HepG2 (cell line): Measurements from ENCODE around the gene JPH2. TPM values are rescaled to one million over a fixed set of nuclear protein-coding genes. Genes with fewer than 3 reads are reported as not detected.
A peak's percentile ranks its signal among the peaks of the same experiment; 100 is the strongest.

Experiments
- ATAC-seq: fragments of 200-7000 bp; cut with Tn5 transposase; 3 replicates; pipeline ENCODE4 v1.9.1; 2020; ENCODE audit warnings: mild to moderate bottlenecking, moderate library complexity
- BruUV-seq: library from RNA; stranded (reverse); fragments of 400-500 nt; replicated peaks from 2 replicates; lab custom pipeline; 2021; lab: Mats Ljungman, UMichigan
- CTCF ChIA-PET: fragments of 300-600 bp; formaldehyde crosslinking; extraction: SDS; loops from one replicate; lab custom pipeline; 2021; ENCODE audit warnings: low total read pairs, inconsistent platforms, low intra/inter-chr PET ratio; lab: Yijun Ruan, JAX
- POLR2A ChIA-PET: fragments of 350-600 bp; sonication (Branson Sonifier 250); formaldehyde crosslinking; loops from one replicate; lab custom pipeline; 2020; ENCODE audit warnings: antibody characterized with exemption, inconsistent platforms; lab: Yijun Ruan, JAX
- DNase-seq: peaks from one replicate; pipeline ENCODE4 v3.0.0-alpha.2; 2015; ENCODE audit warnings: low spot score
- FAIRE-seq: peaks from 3 replicates; lab custom pipeline; 2011; peaks lifted over from hg19 to GRCh38; lab: Jason Lieb, UNC
- H2AFZ ChIP-seq: one replicate; pipeline ENCODE4 v1.6.1; 2011; ENCODE audit warnings: low read length, inconsistent platforms
- H3K27ac ChIP-seq: fragments of 300-600 bp; 3 replicates; pipeline ENCODE4 v1.8.0; 2011; ENCODE audit warnings: mixed run types, mild to moderate bottlenecking, mixed read lengths, low read length, inconsistent platforms; ENCODE audit not compliant: insufficient read depth; ENCODE audit errors: extremely low read length
- H3K27me3 ChIP-seq, 2 experiments: fragments of 200-600 bp in 1 of 2; 2 replicates in 1 of 2; 3 replicates in 1 of 2; pipeline versions ENCODE4 v1.6.0 to v1.8.0; 2011; ENCODE audit warnings: low read length in 2 of 2, mild to moderate bottlenecking in 2 of 2, moderate library complexity in 2 of 2, inconsistent platforms in 1 of 2; ENCODE audit not compliant: insufficient read depth in 2 of 2, control insufficient read depth in 1 of 2
- H3K36me3 ChIP-seq, 2 experiments: fragments of 200-600 bp in 1 of 2; replicated peaks in 1 of 2; 2 replicates in 1 of 2; 3 replicates in 1 of 2; pipeline versions ENCODE4 v1.5.1 to v1.8.0; 2011; ENCODE audit warnings: low read length in 2 of 2, inconsistent platforms in 1 of 2; ENCODE audit not compliant: insufficient read depth in 2 of 2, control insufficient read depth in 1 of 2
- H3K4me1 ChIP-seq: 2 replicates; pipeline ENCODE4 v1.5.1; 2012; ENCODE audit warnings: low read length, inconsistent platforms; ENCODE audit not compliant: insufficient read depth
- H3K4me2 ChIP-seq: 2 replicates; pipeline ENCODE4 v1.6.0; 2011; ENCODE audit warnings: low read depth, low read length, inconsistent platforms
- H3K4me3 ChIP-seq, 3 experiments: fragments of 200-600 bp in 1 of 3; sonication (generic), shearing (Covaris generic) in 1 of 3; replicated peaks in 1 of 3; 2 replicates each; pipeline ENCODE4 v1.5.1; 2011 to 2016; ENCODE audit warnings: low read length in 3 of 3, inconsistent platforms in 2 of 3, low read depth in 2 of 3, mild to moderate bottlenecking in 2 of 3, control low read depth in 1 of 3, mixed read lengths in 1 of 3; ENCODE audit not compliant: insufficient read depth in 1 of 3
- H3K79me2 ChIP-seq: one replicate; pipeline ENCODE4 v1.6.1; 2011; ENCODE audit warnings: low read length, inconsistent platforms; ENCODE audit not compliant: insufficient read depth
- H3K9ac ChIP-seq: 2 replicates; pipeline ENCODE4 v1.6.0; 2011; ENCODE audit warnings: mild to moderate bottlenecking, low read depth, low read length, inconsistent platforms; ENCODE audit not compliant: insufficient read depth
- H3K9me3 ChIP-seq: 2 replicates; pipeline ENCODE4 v1.5.1; 2012; ENCODE audit warnings: mild to moderate bottlenecking, low read length
- H4K20me1 ChIP-seq: 2 replicates; pipeline ENCODE4 v1.6.0; 2011; ENCODE audit warnings: inconsistent platforms, mild to moderate bottlenecking, low read length, moderate library complexity; ENCODE audit not compliant: insufficient read depth
- ARID2 ChIP-seq: sonication (generic); formaldehyde crosslinking; IDR thresholded peaks from 2 replicates; pipeline ENCODE4 v1.8.1; 2022; ENCODE audit warnings: mild to moderate bottlenecking, missing genetic modification reagents, borderline replicate concordance
- ASH2L ChIP-seq: fragments of 300-600, 200-600 bp; sonication (generic); IDR thresholded peaks from 2 replicates; pipeline ENCODE4 v1.7.0; 2017; ENCODE audit warnings: low read depth, mild to moderate bottlenecking, moderate library complexity, mixed read lengths, low read length; ENCODE audit not compliant: insufficient read length
- CAMTA2 ChIP-seq: sonication (generic); formaldehyde crosslinking; IDR thresholded peaks from 2 replicates; pipeline ENCODE4 v1.4.0; 2020; ENCODE audit warnings: mild to moderate bottlenecking, missing genetic modification reagents, borderline replicate concordance
- GABPB1 ChIP-seq: IDR thresholded peaks from 2 replicates; pipeline ENCODE4 v1.6.1; 2016; ENCODE audit warnings: mild to moderate bottlenecking, missing genetic modification reagents, moderate library complexity, missing compliant biosample characterization
- TCF12 ChIP-seq, 2 experiments: fragments of 450-650 bp in 1 of 2; sonication (generic) in 1 of 2; formaldehyde crosslinking in 1 of 2; IDR thresholded peaks; 2 replicates each; pipeline versions ENCODE4 v1.6.1 to v1.8.0; 2017 to 2022; ENCODE audit warnings: antibody characterized with exemption in 1 of 2, mild to moderate bottlenecking in 1 of 2, missing genetic modification reagents in 1 of 2, moderate library complexity in 1 of 2
- ZFP1 ChIP-seq: IDR thresholded peaks from 2 replicates; pipeline ENCODE4 v1.6.1; 2016
- ZNF17 ChIP-seq: sonication (generic); formaldehyde crosslinking; IDR thresholded peaks from 2 replicates; pipeline ENCODE4 v1.5.0; 2020; ENCODE audit warnings: mild to moderate bottlenecking, missing genetic modification reagents
- ZNF263 ChIP-seq: sonication (generic); formaldehyde crosslinking; IDR thresholded peaks from 2 replicates; pipeline ENCODE4 v1.4.0; 2020; ENCODE audit warnings: missing genetic modification reagents
- ZNF34 ChIP-seq: sonication (generic); formaldehyde crosslinking; IDR thresholded peaks from 2 replicates; pipeline ENCODE4 v1.4.0; 2020; ENCODE audit warnings: mild to moderate bottlenecking, missing genetic modification reagents, borderline replicate concordance
- ZNF570 ChIP-seq: sonication (generic); formaldehyde crosslinking; IDR thresholded peaks from 2 replicates; pipeline ENCODE4 v1.4.0; 2020; ENCODE audit warnings: mild to moderate bottlenecking, missing genetic modification reagents, borderline replicate concordance
- ZNF777 ChIP-seq: sonication (generic); formaldehyde crosslinking; IDR thresholded peaks from 2 replicates; pipeline ENCODE4 v1.4.0; 2020; ENCODE audit warnings: missing genetic modification reagents
- ZSCAN22 ChIP-seq: sonication (generic); formaldehyde crosslinking; IDR thresholded peaks from 2 replicates; pipeline ENCODE4 v1.4.0; 2020; ENCODE audit warnings: mild to moderate bottlenecking, missing genetic modification reagents
- ZSCAN9 ChIP-seq: IDR thresholded peaks from 2 replicates; pipeline ENCODE4 v1.6.1; 2016; ENCODE audit warnings: borderline replicate concordance
- WGBS: methylation state at CpG from one replicate; pipeline ENCODE4 v1.1.6; 2017; ENCODE audit warnings: low lambda C conversion rate; 5-methylcytosine and 5-hydroxymethylcytosine counted together
- in situ Hi-C: cut with HindIII; loops from 2 replicates; pipeline ENCODE4 v1.10.0; 2017; ENCODE audit warnings: low pct_unique_long_range_greater_than_20kb; ENCODE audit not compliant: extremely low pct_ligation_motif_present
- intact Hi-C: fragments of 100-400 bp; cut with micrococcal nuclease; formaldehyde crosslinking; loops from one replicate; pipeline ENCODE4 v1.10.0; 2022; ENCODE audit not compliant: unreplicated experiment
- polyA plus RNA-seq, 8 experiments: library from polyadenylated mRNA; depleted of rRNA in 3 of 8; stranded (reverse) in 7 of 8; unstranded in 1 of 8; fragments of >200 nt; fragmentation: Illumina TruSeq in 4 of 8; extraction: Trizol in 4 of 8; gene quantifications; 2 replicates each; pipeline versions ENCODE4 v1.2.1 to v1.2.3, GENCODE V29; 2011 to 2016; ENCODE audit warnings: low read depth in 4 of 8, missing spikeins in 1 of 8, mixed read lengths in 1 of 8; ENCODE audit not compliant: insufficient read depth in 1 of 8
- total RNA-seq, 5 experiments: library from RNA; depleted of rRNA; stranded (reverse); fragments of >200 nt; fragmentation: Illumina TruSeq; extraction: Trizol; gene quantifications; 2 replicates each; pipeline ENCODE4 v1.2.3, GENCODE V29; 2016; ENCODE audit warnings: low read depth in 1 of 5
- TF ChIP-seq, protein P1 (sequence below): sonication (generic); formaldehyde crosslinking; IDR thresholded peaks from 2 replicates; pipeline ENCODE4 v1.8.1; 2022; ENCODE audit warnings: low read depth, mild to moderate bottlenecking, missing genetic modification reagents
- TF ChIP-seq, protein P2 (sequence below), 2 experiments: fragments of 450-650 bp in 1 of 2; sonication (generic) in 1 of 2; formaldehyde crosslinking; IDR thresholded peaks; 2 replicates each; pipeline versions ENCODE4 v1.5.0 to v1.8.0; 2020 to 2022; ENCODE audit warnings: mild to moderate bottlenecking in 1 of 2, missing genetic modification reagents in 1 of 2
- TF ChIP-seq, protein P3 (sequence below): sonication (generic); formaldehyde crosslinking; IDR thresholded peaks from 2 replicates; pipeline ENCODE4 v1.4.0; 2020; ENCODE audit warnings: missing genetic modification reagents
- TF ChIP-seq, protein P4 (sequence below): sonication (generic); formaldehyde crosslinking; IDR thresholded peaks from 2 replicates; pipeline ENCODE4 v1.4.0; 2020; ENCODE audit warnings: missing genetic modification reagents

The JPH2 gene
- total and polyA plus RNA-seq, 2 of the 13 experiments (the other 11 are each of a cell fraction or from before 2014, with no cell fraction given), result 0.42 TPM; not detected in 1

DNA sequence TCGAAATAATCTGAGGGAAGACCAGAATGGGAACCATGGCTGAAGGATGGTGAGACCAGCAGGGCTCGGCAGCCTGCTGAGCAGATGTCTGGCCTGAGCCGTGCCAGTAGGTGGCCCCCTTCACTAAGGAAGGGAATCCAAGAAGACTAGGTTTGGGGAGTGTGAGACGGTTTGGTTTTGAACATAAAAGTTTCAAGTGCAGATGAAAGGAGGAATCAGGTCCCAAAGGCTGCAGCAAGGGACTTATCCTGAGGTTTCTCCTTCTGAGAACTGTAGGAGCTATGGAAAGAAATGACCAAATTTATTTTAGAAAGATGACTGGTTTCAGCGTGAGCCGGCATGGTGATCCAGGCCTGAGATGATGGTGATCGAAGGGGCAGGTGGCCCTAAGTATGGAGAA lies 28.1 kb upstream of the JPH2 start:
- in situ Hi-C loops, result loop anchor here (5.0 kb wide), 4 partner anchors 97 to 397 kb away; partner anchors contain the start of gene FITM2
- 45% methylated on average over 7 of the region's 7 CpGs for WGBS
- peak; percentile 52 for ATAC-seq
- TF ChIP-seq ZFP1 (CRISPR knock-in tag) (no peak), ZNF263 (CRISPR knock-in tag) (no peak), ZNF34 (CRISPR knock-in tag) (no peak), CAMTA2 (no peak), ASH2L (no peak), ZNF17 (no peak), ZSCAN9 (CRISPR knock-in tag) (no peak; the same call in 1 of the 2 replicates), TCF12 (IDR thresholded peaks at IDR 0.05) (no peak), TCF12 (CRISPR knock-in tag; IDR thresholded peaks at IDR 0.05) (no peak), ZNF777 (CRISPR knock-in tag) (no peak), ZNF570 (CRISPR knock-in tag) (no peak), ARID2 (no peak), ZSCAN22 (CRISPR knock-in tag) (no peak), GABPB1 (0 out of 2 replicates have a peak, but pooled peaks have one; percentile 38)
- TF ChIP-seq, protein P1, sequence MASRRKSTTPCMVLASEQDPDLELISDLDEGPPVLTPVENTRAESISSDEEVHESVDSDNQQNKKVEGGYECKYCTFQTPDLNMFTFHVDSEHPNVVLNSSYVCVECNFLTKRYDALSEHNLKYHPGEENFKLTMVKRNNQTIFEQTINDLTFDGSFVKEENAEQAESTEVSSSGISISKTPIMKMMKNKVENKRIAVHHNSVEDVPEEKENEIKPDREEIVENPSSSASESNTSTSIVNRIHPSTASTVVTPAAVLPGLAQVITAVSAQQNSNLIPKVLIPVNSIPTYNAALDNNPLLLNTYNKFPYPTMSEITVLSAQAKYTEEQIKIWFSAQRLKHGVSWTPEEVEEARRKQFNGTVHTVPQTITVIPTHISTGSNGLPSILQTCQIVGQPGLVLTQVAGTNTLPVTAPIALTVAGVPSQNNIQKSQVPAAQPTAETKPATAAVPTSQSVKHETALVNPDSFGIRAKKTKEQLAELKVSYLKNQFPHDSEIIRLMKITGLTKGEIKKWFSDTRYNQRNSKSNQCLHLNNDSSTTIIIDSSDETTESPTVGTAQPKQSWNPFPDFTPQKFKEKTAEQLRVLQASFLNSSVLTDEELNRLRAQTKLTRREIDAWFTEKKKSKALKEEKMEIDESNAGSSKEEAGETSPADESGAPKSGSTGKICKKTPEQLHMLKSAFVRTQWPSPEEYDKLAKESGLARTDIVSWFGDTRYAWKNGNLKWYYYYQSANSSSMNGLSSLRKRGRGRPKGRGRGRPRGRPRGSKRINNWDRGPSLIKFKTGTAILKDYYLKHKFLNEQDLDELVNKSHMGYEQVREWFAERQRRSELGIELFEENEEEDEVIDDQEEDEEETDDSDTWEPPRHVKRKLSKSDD, result no peak
- TF ChIP-seq, protein P2, sequence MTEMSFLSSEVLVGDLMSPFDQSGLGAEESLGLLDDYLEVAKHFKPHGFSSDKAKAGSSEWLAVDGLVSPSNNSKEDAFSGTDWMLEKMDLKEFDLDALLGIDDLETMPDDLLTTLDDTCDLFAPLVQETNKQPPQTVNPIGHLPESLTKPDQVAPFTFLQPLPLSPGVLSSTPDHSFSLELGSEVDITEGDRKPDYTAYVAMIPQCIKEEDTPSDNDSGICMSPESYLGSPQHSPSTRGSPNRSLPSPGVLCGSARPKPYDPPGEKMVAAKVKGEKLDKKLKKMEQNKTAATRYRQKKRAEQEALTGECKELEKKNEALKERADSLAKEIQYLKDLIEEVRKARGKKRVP (CRISPR knock-in tag; IDR thresholded peaks at IDR 0.05), result no peak
- TF ChIP-seq, protein P3, sequence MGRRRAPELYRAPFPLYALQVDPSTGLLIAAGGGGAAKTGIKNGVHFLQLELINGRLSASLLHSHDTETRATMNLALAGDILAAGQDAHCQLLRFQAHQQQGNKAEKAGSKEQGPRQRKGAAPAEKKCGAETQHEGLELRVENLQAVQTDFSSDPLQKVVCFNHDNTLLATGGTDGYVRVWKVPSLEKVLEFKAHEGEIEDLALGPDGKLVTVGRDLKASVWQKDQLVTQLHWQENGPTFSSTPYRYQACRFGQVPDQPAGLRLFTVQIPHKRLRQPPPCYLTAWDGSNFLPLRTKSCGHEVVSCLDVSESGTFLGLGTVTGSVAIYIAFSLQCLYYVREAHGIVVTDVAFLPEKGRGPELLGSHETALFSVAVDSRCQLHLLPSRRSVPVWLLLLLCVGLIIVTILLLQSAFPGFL (CRISPR knock-in tag), result no peak
- TF ChIP-seq, protein P4, sequence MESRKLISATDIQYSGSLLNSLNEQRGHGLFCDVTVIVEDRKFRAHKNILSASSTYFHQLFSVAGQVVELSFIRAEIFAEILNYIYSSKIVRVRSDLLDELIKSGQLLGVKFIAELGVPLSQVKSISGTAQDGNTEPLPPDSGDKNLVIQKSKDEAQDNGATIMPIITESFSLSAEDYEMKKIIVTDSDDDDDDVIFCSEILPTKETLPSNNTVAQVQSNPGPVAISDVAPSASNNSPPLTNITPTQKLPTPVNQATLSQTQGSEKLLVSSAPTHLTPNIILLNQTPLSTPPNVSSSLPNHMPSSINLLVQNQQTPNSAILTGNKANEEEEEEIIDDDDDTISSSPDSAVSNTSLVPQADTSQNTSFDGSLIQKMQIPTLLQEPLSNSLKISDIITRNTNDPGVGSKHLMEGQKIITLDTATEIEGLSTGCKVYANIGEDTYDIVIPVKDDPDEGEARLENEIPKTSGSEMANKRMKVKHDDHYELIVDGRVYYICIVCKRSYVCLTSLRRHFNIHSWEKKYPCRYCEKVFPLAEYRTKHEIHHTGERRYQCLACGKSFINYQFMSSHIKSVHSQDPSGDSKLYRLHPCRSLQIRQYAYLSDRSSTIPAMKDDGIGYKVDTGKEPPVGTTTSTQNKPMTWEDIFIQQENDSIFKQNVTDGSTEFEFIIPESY, result no peak; the same call in 1 of the 2 replicates

More for the DNA sequence above, 28.1 kb upstream of the JPH2 start:
- FAIRE-seq (peak; percentile 74), DNase-seq (peak; percentile 78)
- POLR2A ChIA-PET, result no interaction called here
- H4K20me1 ChIP-seq, result peaks cover 2% of the 10 kb centered on the region; the same call in 1 of the 2 replicates
- intact Hi-C loops, result loop anchor here (10.0 kb wide), 2 partner anchors 470 to 670 kb away; partner anchors contain the start of gene YWHAB
- peaks cover 38% of the 10 kb centered on the region for H3K4me1 ChIP-seq
- no peak overlapping the region for H3K27ac ChIP-seq
- CTCF ChIA-PET, result interaction anchor here (0.9 to 5.6 kb wide), 7 partner anchors 25 to 395 kb away, joined by 3 to 73 read pairs (median 11); partner anchors contain the start of gene FITM2
- no peaks in the 10 kb centered on the region for H3K9me3 ChIP-seq
- no peak overlapping the region for H2AFZ ChIP-seq
- no peak overlapping the region for H3K4me2 ChIP-seq
- H3K4me3 ChIP-seq, result no peak overlapping the region
- BruUV-seq, result no TSS peak
- H3K36me3 ChIP-seq, result no peaks in the 10 kb centered on the region
- no peaks in the 10 kb centered on the region; a peak in 1 of 5 replicates for H3K27me3 ChIP-seq
- H3K9ac ChIP-seq, result no peak overlapping the region
- peaks cover 13% of the 10 kb centered on the region for H3K79me2 ChIP-seq
